Immature natural killer cell (primary cell): ENCODE data around the gene PPP1R1C. TPM values are rescaled to one million over a fixed set of nuclear protein-coding genes. Genes with fewer than 3 reads are reported as not detected.

Source experiments
- DNase-seq, 3 donors: peaks; one replicate each; pipeline ENCODE4 v3.0.0; 2022; ENCODE audit warnings: mixed read lengths in 1 of 3
- H3K27ac Mint-ChIP-seq, 6 donors: one replicate each; pipeline ENCODE4 v1.8.0; 2020; ENCODE audit warnings: mixed read lengths in 6 of 6, mild to moderate bottlenecking in 5 of 6, inconsistent platforms in 4 of 6, moderate library complexity in 3 of 6
- H3K27me3 Mint-ChIP-seq, 3 donors: one replicate each; pipeline ENCODE4 v1.8.0; 2020 to 2021; ENCODE audit warnings: low read depth in 3 of 3, mild to moderate bottlenecking in 3 of 3, mixed read lengths in 3 of 3, moderate library complexity in 3 of 3, inconsistent platforms in 1 of 3
- H3K36me3 Mint-ChIP-seq, 3 donors: one replicate each; pipeline ENCODE4 v1.8.0; 2020; ENCODE audit warnings: mixed read lengths in 3 of 3, inconsistent platforms in 2 of 3, mild to moderate bottlenecking in 2 of 3
- H3K4me1 Mint-ChIP-seq, 2 donors: one replicate each; pipeline ENCODE4 v1.8.0; 2020; ENCODE audit warnings: inconsistent platforms in 2 of 2, mild to moderate bottlenecking in 2 of 2, mixed read lengths in 2 of 2, moderate library complexity in 1 of 2
- H3K4me3 Mint-ChIP-seq, 5 donors: one replicate each; pipeline ENCODE4 v1.8.0; 2020; ENCODE audit warnings: mild to moderate bottlenecking in 5 of 5, mixed read lengths in 5 of 5, inconsistent platforms in 3 of 5, moderate library complexity in 3 of 5
- H3K9me3 Mint-ChIP-seq, 6 donors: one replicate each; pipeline ENCODE4 v1.8.0; 2020; ENCODE audit warnings: mild to moderate bottlenecking in 6 of 6, mixed read lengths in 6 of 6, inconsistent platforms in 4 of 6, moderate library complexity in 3 of 6
- polyA plus RNA-seq, 3 donors: library from polyadenylated mRNA; unstranded; fragments of 300-500 nt; fragmentation: Illumina TruSeq; gene quantifications; one replicate each; pipeline ENCODE4 v1.2.3, GENCODE V29; 2021

Gene PPP1R1C
- polyA plus RNA-seq, 3 donors from 2014 or later, result not detected

- H3K4me3 Mint-ChIP-seq, result no peak overlapping the region
- no peaks in the 10 kb centered on the region for H3K36me3 Mint-ChIP-seq
- H3K27ac Mint-ChIP-seq, result no peak overlapping the region
- H3K27me3 Mint-ChIP-seq, result peaks cover 0 to 3% (median 2%) of the 10 kb centered on the region in 3 donors
- H3K4me1 Mint-ChIP-seq, result no peaks in the 10 kb centered on the region
- H3K9me3 Mint-ChIP-seq, result peaks cover 0 to 5% (median 0%) of the 10 kb centered on the region in 6 donors
- DNase-seq, result no peak
These were observed 63.9 kb downstream of the PPP1R1C start for GRCh38 chr2:182049372-182050148.

GRCh38 chr2:182050333-182051135 is 64.9 kb downstream of the PPP1R1C start:
- H3K4me1 Mint-ChIP-seq, result no peaks in the 10 kb centered on the region
- no peak overlapping the region for H3K27ac Mint-ChIP-seq

GRCh38 chr2:182055993-182056392 is 70.3 kb downstream of the PPP1R1C start:
- peaks cover 0 to 3% (median 0%) of the 10 kb centered on the region in 3 donors for H3K27me3 Mint-ChIP-seq
- H3K4me1 Mint-ChIP-seq, result no peaks in the 10 kb centered on the region
- H3K36me3 Mint-ChIP-seq, result no peaks in the 10 kb centered on the region
- peaks cover 0 to 5% (median 0%) of the 10 kb centered on the region in 6 donors for H3K9me3 Mint-ChIP-seq
- H3K27ac Mint-ChIP-seq, result no peak overlapping the region
- H3K4me3 Mint-ChIP-seq, result no peak overlapping the region
- no peak for DNase-seq

More at GRCh38 chr2:182050333-182051135, 64.9 kb downstream of the PPP1R1C start:
- no peaks in the 10 kb centered on the region for H3K36me3 Mint-ChIP-seq
- H3K4me3 Mint-ChIP-seq, result no peak overlapping the region
- peaks cover 0 to 3% (median 2%) of the 10 kb centered on the region in 3 donors for H3K27me3 Mint-ChIP-seq
- H3K9me3 Mint-ChIP-seq, result peaks cover 0 to 5% (median 0%) of the 10 kb centered on the region in 6 donors
- DNase-seq, result no peak

- H3K9me3 Mint-ChIP-seq, result peaks cover 0 to 5% (median 0%) of the 10 kb centered on the region in 6 donors
- peaks cover 0 to 3% (median 0%) of the 10 kb centered on the region in 3 donors for H3K27me3 Mint-ChIP-seq
- H3K4me1 Mint-ChIP-seq, result no peaks in the 10 kb centered on the region
- no peak overlapping the region for H3K27ac Mint-ChIP-seq
- H3K36me3 Mint-ChIP-seq, result no peaks in the 10 kb centered on the region
- H3K4me3 Mint-ChIP-seq, result no peak overlapping the region
- DNase-seq, result no peak
These were observed 71.3 kb downstream of the PPP1R1C start for GRCh38 chr2:182057002-182057401.

GRCh38 chr2:182058056-182058455 is 72.4 kb downstream of the PPP1R1C start:
- Mint-ChIP-seq H3K36me3 (no peaks in the 10 kb centered on the region), H3K27ac (no peak overlapping the region), H3K4me3 (no peak overlapping the region), H3K27me3 (peaks cover 0 to 3% (median 0%) of the 10 kb centered on the region in 3 donors), H3K4me1 (no peaks in the 10 kb centered on the region), H3K9me3 (peaks cover 0 to 5% (median 0%) of the 10 kb centered on the region in 6 donors)
- no peak for DNase-seq

GRCh38 chr2:182061739-182062138 is 76.1 kb downstream of the PPP1R1C start:
- no peak for DNase-seq
- no peaks in the 10 kb centered on the region for H3K4me1 Mint-ChIP-seq
- H3K9me3 Mint-ChIP-seq, result peaks cover 0 to 5% (median 0%) of the 10 kb centered on the region in 6 donors
- no peak overlapping the region for H3K27ac Mint-ChIP-seq
- H3K36me3 Mint-ChIP-seq, result no peaks in the 10 kb centered on the region
- peaks cover 0 to 3% (median 2%) of the 10 kb centered on the region in 3 donors for H3K27me3 Mint-ChIP-seq
- H3K4me3 Mint-ChIP-seq, result no peak overlapping the region

- H3K4me3 Mint-ChIP-seq, result no peak overlapping the region
- H3K27ac Mint-ChIP-seq, result no peak overlapping the region
- no peaks in the 10 kb centered on the region for H3K36me3 Mint-ChIP-seq
- DNase-seq, result no peak
- H3K27me3 Mint-ChIP-seq, result peaks cover 0 to 3% (median 2%) of the 10 kb centered on the region in 3 donors
- H3K4me1 Mint-ChIP-seq, result no peaks in the 10 kb centered on the region
- peaks cover 0 to 5% (median 0%) of the 10 kb centered on the region in 6 donors for H3K9me3 Mint-ChIP-seq
These were observed 76.8 kb downstream of the PPP1R1C start for GRCh38 chr2:182062329-182062972.

GRCh38 chr2:182064019-182064778 is 78.5 kb downstream of the PPP1R1C start:
- no peak for DNase-seq
- H3K4me3 Mint-ChIP-seq, result no peak overlapping the region
- no peaks in the 10 kb centered on the region for H3K9me3 Mint-ChIP-seq
- H3K27ac Mint-ChIP-seq, result no peak overlapping the region
- H3K36me3 Mint-ChIP-seq, result no peaks in the 10 kb centered on the region
- no peaks in the 10 kb centered on the region for H3K4me1 Mint-ChIP-seq
- H3K27me3 Mint-ChIP-seq, result peaks cover 0 to 2% (median 2%) of the 10 kb centered on the region in 3 donors

- H3K9me3 Mint-ChIP-seq, result no peaks in the 10 kb centered on the region
- H3K4me1 Mint-ChIP-seq, result no peaks in the 10 kb centered on the region
- H3K27ac Mint-ChIP-seq, result no peak overlapping the region
- H3K27me3 Mint-ChIP-seq, result peaks cover 0 to 2% (median 0%) of the 10 kb centered on the region in 3 donors
- no peak overlapping the region for H3K4me3 Mint-ChIP-seq
- no peak for DNase-seq
- no peaks in the 10 kb centered on the region for H3K36me3 Mint-ChIP-seq
These were observed 80.9 kb downstream of the PPP1R1C start for GRCh38 chr2:182066400-182067087.

- H3K27me3 Mint-ChIP-seq, result peaks cover 0 to 2% (median 0%) of the 10 kb centered on the region in 3 donors
- H3K27ac Mint-ChIP-seq, result no peak overlapping the region
- H3K9me3 Mint-ChIP-seq, result no peaks in the 10 kb centered on the region
- no peaks in the 10 kb centered on the region for H3K4me1 Mint-ChIP-seq
- H3K4me3 Mint-ChIP-seq, result no peak overlapping the region
- H3K36me3 Mint-ChIP-seq, result no peaks in the 10 kb centered on the region
- no peak for DNase-seq
These were observed 81.7 kb downstream of the PPP1R1C start for GRCh38 chr2:182067393-182067792.

- H3K27me3 Mint-ChIP-seq, result no peaks in the 10 kb centered on the region
- no peak overlapping the region for H3K4me3 Mint-ChIP-seq
- DNase-seq, result no peak
- H3K4me1 Mint-ChIP-seq, result no peaks in the 10 kb centered on the region
- peaks cover 0 to 2% (median 0%) of the 10 kb centered on the region in 6 donors for H3K9me3 Mint-ChIP-seq
- H3K27ac Mint-ChIP-seq, result no peak overlapping the region
- H3K36me3 Mint-ChIP-seq, result no peaks in the 10 kb centered on the region
These were observed 83.2 kb downstream of the PPP1R1C start for GRCh38 chr2:182068811-182069210.

GRCh38 chr2:182069416-182069815 is 83.8 kb downstream of the PPP1R1C start:
- DNase-seq, result no peak
- Mint-ChIP-seq H3K4me1 (no peaks in the 10 kb centered on the region), H3K36me3 (no peaks in the 10 kb centered on the region), H3K27me3 (no peaks in the 10 kb centered on the region), H3K4me3 (no peak overlapping the region), H3K9me3 (peaks cover 0 to 2% (median 0%) of the 10 kb centered on the region in 6 donors), H3K27ac (no peak overlapping the region)

GRCh38 chr2:182069908-182070307 is 84.3 kb downstream of the PPP1R1C start:
- Mint-ChIP-seq H3K36me3 (no peaks in the 10 kb centered on the region), H3K4me3 (no peak overlapping the region), H3K9me3 (peaks cover 0 to 2% (median 0%) of the 10 kb centered on the region in 6 donors), H3K27me3 (no peaks in the 10 kb centered on the region), H3K27ac (no peak overlapping the region), H3K4me1 (no peaks in the 10 kb centered on the region)
- DNase-seq, result no peak
